SK-N-SH treated with all-trans-retinoic acid at 6 μM for 48 hours (cell line): ENCODE measurements around the gene GJC2.
"Not testable (repeated sequence)": the region's sequence is repeated elsewhere in the genome, so short reads cannot be mapped to it uniquely, and the experiment has no call there.

Source experiments
- ATAC-seq: fragments of 200-7000 bp; cut with Tn5 transposase; 3 replicates; pipeline ENCODE4 v1.9.1; 2020; ENCODE audit warnings: mild to moderate bottlenecking, moderate library complexity
- ARNTL ChIP-seq: fragments of 450-650 bp; formaldehyde crosslinking; IDR thresholded peaks from 2 replicates; pipeline ENCODE4 v1.5.0; 2020; ENCODE audit warnings: low read depth, mild to moderate bottlenecking, moderate library complexity, borderline replicate concordance
- BACH2 ChIP-seq: fragments of 250-450 bp; sonication (Bioruptor Pico); IDR thresholded peaks from 2 replicates; pipeline ENCODE4 v1.9.0; 2021; ENCODE audit warnings: mild to moderate bottlenecking, borderline replicate concordance
- ESRRG ChIP-seq: fragments of 250-450 bp; sonication (Bioruptor Pico); IDR thresholded peaks from 2 replicates; pipeline ENCODE4 v1.6.1; 2021; ENCODE audit warnings: mild to moderate bottlenecking
- GLIS3 ChIP-seq: fragments of 250-450 bp; sonication (Bioruptor Pico); IDR thresholded peaks from 2 replicates; pipeline ENCODE4 v1.5.0; 2020; ENCODE audit warnings: mild to moderate bottlenecking, moderate library complexity
- ISL1 ChIP-seq: fragments of 250-450 bp; sonication (Bioruptor Pico); IDR thresholded peaks from 2 replicates; pipeline ENCODE4 v2.1.2; 2022; ENCODE audit warnings: mild to moderate bottlenecking, moderate library complexity
- OSR1 ChIP-seq: fragments of 250-450 bp; sonication (Bioruptor Pico); IDR thresholded peaks from 2 replicates; pipeline ENCODE4 v1.8.0; 2022; ENCODE audit warnings: moderate library complexity, mild to moderate bottlenecking, inconsistent platforms
- SNAI2 ChIP-seq: fragments of 250-450 bp; sonication (Bioruptor Pico); IDR thresholded peaks from 2 replicates; pipeline ENCODE4 v1.5.0; 2020; ENCODE audit warnings: mild to moderate bottlenecking, moderate library complexity
- TOX ChIP-seq: fragments of 250-450 bp; sonication (Bioruptor Pico); IDR thresholded peaks from 2 replicates; pipeline ENCODE4 v1.8.0; 2021; ENCODE audit warnings: mild to moderate bottlenecking, moderate library complexity, borderline replicate concordance
- ZC3H10 ChIP-seq: fragments of 250-450 bp; sonication (Bioruptor Pico); IDR thresholded peaks from 2 replicates; pipeline ENCODE4 v1.5.1; 2021; ENCODE audit warnings: mild to moderate bottlenecking, moderate library complexity
- ZFP3 ChIP-seq: fragments of 250-450 bp; sonication (Bioruptor Pico); IDR thresholded peaks from 2 replicates; pipeline ENCODE4 v1.5.0; 2020; ENCODE audit warnings: mild to moderate bottlenecking, moderate library complexity
- ZNF565 ChIP-seq: fragments of 450-650 bp; formaldehyde crosslinking; conservative IDR thresholded peaks from 2 replicates; pipeline ENCODE4 v1.5.0; 2020; ENCODE audit warnings: low read depth, mild to moderate bottlenecking, moderate library complexity
- ZNF8 ChIP-seq: fragments of 450-650 bp; formaldehyde crosslinking; IDR thresholded peaks from 2 replicates; pipeline ENCODE4 v1.5.0; 2020; ENCODE audit warnings: mild to moderate bottlenecking, moderate library complexity
- TF ChIP-seq, protein P1 (sequence below): fragments of 250-450 bp; sonication (Bioruptor Pico); IDR thresholded peaks from 2 replicates; pipeline ENCODE4 v1.5.0; 2020; ENCODE audit warnings: mild to moderate bottlenecking, moderate library complexity
- TF ChIP-seq, protein P2 (sequence below): fragments of 250-450 bp; sonication (Bioruptor Pico); IDR thresholded peaks from 2 replicates; pipeline ENCODE4 v1.5.1; 2021; ENCODE audit warnings: mild to moderate bottlenecking, moderate library complexity
- TF ChIP-seq, protein P3 (sequence below): fragments of 250-450 bp; sonication (Bioruptor Pico); IDR thresholded peaks from 2 replicates; pipeline ENCODE4 v1.8.0; 2020; ENCODE audit warnings: mild to moderate bottlenecking, moderate library complexity, borderline replicate concordance
- TF ChIP-seq, protein P4 (sequence below): fragments of 250-450 bp; sonication (Bioruptor Pico); IDR thresholded peaks from 2 replicates; pipeline ENCODE4 v1.5.1; 2020; ENCODE audit warnings: low read depth, mild to moderate bottlenecking, moderate library complexity

Gene GJC2

DNA sequence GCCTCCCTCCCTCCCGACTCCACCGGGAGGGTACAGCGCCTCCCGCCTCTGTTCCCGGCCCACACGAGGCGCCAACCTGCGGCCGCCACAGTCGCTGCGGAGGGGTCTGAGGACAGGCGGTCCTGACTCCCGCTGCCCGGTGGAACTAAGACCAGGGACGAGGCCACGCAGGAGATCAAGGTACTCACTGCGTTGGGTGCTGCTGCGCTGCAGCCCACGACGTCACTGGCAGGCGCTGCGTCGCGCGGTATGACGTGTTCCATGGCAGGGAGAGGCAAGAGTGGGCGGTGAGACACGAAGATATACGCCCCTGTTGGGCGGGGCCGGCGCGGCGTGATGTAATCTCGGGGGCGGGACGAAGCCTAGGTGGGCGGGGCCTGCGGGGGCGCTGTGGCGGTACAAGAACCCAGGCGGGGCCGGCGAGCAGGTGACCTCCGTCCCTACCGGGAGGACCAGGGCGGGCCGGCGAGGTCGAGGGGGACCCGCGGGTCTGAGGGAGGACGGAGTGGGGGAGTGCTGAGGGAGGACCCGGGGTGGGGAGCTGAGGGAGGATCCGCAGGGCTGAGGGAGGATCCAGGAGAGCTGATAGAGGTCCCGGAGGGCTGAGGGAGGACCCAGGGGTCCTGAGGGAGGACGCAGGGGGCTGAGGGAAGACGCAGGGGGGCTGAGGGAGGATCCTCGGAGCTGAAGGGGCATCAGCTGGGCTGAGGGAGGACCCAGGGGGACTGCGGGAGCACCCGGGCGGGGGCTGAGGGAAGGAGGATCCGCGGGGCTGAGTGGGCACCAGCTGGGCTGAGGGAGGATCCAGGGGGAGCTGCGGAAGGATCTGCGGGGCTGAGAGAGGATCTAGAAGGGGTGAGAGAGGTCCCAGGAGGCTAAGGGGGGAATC, 40.4 kb upstream of the GJC2 start, which contains the start of gene MRPL55:
TSS of gene MRPL55 (minus strand) at position 227 of the 889 bp plus-strand sequence. CDS start 1,039 bp downstream, outside the sequence.
- peak; percentile 89 for ATAC-seq
- no peak for TF ChIP-seq ESRRG
- TF ChIP-seq ISL1 (CRISPR knock-in tag), result no peak
- TF ChIP-seq OSR1 (CRISPR knock-in tag), result no peak
- TF ChIP-seq ZNF565 (CRISPR knock-in tag), result no peak
- TF ChIP-seq, protein P1, sequence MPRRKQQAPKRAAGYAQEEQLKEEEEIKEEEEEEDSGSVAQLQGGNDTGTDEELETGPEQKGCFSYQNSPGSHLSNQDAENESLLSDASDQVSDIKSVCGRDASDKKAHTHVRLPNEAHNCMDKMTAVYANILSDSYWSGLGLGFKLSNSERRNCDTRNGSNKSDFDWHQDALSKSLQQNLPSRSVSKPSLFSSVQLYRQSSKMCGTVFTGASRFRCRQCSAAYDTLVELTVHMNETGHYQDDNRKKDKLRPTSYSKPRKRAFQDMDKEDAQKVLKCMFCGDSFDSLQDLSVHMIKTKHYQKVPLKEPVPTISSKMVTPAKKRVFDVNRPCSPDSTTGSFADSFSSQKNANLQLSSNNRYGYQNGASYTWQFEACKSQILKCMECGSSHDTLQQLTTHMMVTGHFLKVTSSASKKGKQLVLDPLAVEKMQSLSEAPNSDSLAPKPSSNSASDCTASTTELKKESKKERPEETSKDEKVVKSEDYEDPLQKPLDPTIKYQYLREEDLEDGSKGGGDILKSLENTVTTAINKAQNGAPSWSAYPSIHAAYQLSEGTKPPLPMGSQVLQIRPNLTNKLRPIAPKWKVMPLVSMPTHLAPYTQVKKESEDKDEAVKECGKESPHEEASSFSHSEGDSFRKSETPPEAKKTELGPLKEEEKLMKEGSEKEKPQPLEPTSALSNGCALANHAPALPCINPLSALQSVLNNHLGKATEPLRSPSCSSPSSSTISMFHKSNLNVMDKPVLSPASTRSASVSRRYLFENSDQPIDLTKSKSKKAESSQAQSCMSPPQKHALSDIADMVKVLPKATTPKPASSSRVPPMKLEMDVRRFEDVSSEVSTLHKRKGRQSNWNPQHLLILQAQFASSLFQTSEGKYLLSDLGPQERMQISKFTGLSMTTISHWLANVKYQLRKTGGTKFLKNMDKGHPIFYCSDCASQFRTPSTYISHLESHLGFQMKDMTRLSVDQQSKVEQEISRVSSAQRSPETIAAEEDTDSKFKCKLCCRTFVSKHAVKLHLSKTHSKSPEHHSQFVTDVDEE (CRISPR knock-in tag), result 0 out of 2 replicates have a peak, but pooled peaks have one; percentile 18
- no peak for TF ChIP-seq TOX (CRISPR knock-in tag)
- TF ChIP-seq, protein P2, sequence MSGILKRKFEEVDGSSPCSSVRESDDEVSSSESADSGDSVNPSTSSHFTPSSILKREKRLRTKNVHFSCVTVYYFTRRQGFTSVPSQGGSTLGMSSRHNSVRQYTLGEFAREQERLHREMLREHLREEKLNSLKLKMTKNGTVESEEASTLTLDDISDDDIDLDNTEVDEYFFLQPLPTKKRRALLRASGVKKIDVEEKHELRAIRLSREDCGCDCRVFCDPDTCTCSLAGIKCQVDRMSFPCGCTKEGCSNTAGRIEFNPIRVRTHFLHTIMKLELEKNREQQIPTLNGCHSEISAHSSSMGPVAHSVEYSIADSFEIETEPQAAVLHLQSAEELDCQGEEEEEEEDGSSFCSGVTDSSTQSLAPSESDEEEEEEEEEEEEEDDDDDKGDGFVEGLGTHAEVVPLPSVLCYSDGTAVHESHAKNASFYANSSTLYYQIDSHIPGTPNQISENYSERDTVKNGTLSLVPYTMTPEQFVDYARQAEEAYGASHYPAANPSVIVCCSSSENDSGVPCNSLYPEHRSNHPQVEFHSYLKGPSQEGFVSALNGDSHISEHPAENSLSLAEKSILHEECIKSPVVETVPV (CRISPR knock-in tag), result no peak
- no peak for TF ChIP-seq ZNF8 (CRISPR knock-in tag)
- TF ChIP-seq, all 23 proteins: peak for 1

DNA sequence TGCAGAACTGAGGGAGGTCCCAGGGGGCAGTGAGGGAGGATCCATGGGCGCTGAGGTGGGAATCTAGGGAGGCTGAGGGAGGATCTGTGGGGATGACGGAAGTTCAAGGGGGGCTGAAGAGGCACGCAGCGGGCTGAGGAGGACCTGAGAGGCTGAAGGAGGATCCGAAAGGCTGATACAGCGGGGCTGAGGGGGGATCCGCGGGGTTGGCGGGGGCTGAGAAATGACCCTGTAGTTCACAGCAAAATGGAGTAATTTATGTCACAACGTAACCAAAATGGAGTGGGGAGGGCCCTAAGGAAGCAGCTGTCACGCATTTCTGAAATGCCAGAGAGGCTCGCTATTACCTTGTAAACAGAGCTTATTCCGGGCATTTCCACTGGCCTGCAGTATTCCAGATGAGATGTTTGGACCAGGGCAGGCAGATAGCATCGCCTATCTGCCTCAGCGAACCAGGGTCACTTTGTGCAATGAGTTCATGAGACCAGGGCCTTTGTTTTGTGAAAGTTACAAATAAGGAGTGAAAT, 39.7 kb upstream of the GJC2 start:
- ATAC-seq, result peak; percentile 60
- TF ChIP-seq, protein P3, sequence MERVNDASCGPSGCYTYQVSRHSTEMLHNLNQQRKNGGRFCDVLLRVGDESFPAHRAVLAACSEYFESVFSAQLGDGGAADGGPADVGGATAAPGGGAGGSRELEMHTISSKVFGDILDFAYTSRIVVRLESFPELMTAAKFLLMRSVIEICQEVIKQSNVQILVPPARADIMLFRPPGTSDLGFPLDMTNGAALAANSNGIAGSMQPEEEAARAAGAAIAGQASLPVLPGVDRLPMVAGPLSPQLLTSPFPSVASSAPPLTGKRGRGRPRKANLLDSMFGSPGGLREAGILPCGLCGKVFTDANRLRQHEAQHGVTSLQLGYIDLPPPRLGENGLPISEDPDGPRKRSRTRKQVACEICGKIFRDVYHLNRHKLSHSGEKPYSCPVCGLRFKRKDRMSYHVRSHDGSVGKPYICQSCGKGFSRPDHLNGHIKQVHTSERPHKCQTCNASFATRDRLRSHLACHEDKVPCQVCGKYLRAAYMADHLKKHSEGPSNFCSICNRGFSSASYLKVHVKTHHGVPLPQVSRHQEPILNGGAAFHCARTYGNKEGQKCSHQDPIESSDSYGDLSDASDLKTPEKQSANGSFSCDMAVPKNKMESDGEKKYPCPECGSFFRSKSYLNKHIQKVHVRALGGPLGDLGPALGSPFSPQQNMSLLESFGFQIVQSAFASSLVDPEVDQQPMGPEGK, result no peak
- no peak for TF ChIP-seq BACH2
- TF ChIP-seq ZC3H10 (CRISPR knock-in tag), result no peak
- TF ChIP-seq, protein P1 (CRISPR knock-in tag), result no peak
- no peak for TF ChIP-seq ISL1 (CRISPR knock-in tag)
- no peak for TF ChIP-seq ZFP3 (CRISPR knock-in tag)
- TF ChIP-seq ARNTL (CRISPR knock-in tag), result no peak
- no peak for TF ChIP-seq GLIS3 (CRISPR knock-in tag)
- no peak for TF ChIP-seq ZNF565 (CRISPR knock-in tag)
- TF ChIP-seq, all 23 proteins: peak for 0

DNA sequence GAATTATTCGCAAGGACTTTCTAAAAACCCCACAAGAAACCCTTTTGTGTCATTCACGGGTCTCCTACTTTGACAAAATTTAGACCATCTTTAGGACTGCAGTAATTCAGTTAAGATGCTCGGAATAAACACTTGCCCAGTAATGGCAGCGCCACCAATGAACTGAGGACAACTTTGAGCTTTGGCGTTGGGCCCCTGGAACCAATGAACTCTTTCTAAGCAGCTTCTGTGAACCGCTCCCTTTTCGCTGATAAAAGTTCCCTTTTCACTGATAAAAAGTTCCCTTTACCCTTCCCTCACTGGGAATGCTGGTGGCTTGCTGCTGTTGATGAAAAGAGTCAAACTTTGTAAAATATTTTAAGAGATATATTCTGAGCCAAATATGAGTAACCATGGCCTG, 39.2 kb upstream of the GJC2 start:
- TF ChIP-seq SNAI2 (CRISPR knock-in tag) (no peak), OSR1 (CRISPR knock-in tag) (no peak)
- no peak for ATAC-seq

DNA sequence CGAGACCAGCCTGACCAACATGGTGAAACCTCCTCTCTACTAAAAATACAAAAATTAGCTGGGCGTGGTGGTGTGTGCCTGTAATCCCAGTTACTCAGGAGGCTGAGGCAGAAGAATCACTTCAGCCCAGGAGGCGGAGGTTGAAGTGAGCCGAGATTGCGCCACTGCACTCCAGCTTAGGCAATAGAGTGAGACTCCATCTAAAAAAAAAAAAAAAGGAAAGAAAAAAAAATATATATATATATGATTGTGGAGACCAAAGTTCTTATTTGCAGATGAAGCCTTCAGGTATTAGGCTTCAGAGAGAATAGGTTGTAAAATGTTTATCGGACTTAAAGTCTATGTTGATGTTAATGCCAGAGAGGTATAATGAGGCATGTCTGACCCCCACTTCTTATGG, 38.4 kb upstream of the GJC2 start:
- not testable (repeated sequence) for ATAC-seq

DNA sequence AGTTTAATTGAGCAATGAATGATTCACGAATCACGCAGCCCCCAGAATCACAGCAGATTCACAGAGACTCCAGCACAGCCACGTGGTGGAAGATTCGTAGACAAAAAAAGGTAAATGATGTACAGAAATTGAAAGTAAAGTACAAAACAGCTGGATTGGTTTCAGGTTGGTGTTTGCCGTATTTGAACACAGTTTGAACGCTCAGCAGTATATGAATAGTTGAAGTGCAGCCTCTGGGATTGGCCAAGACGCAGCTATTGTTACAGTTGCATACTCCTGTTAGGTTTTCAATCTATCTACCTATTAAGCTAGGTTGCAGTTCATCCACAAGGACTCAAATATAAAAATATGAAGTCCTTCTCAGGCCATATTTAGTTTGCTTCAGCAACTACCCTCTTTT, 37.6 kb upstream of the GJC2 start:
- ATAC-seq, result no peak
- TF ChIP-seq, protein P4, sequence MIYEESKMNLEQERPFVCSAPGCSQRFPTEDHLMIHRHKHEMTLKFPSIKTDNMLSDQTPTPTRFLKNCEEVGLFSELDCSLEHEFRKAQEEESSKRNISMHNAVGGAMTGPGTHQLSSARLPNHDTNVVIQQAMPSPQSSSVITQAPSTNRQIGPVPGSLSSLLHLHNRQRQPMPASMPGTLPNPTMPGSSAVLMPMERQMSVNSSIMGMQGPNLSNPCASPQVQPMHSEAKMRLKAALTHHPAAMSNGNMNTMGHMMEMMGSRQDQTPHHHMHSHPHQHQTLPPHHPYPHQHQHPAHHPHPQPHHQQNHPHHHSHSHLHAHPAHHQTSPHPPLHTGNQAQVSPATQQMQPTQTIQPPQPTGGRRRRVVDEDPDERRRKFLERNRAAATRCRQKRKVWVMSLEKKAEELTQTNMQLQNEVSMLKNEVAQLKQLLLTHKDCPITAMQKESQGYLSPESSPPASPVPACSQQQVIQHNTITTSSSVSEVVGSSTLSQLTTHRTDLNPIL, result no peak
- TF ChIP-seq GLIS3 (CRISPR knock-in tag) (no peak), OSR1 (CRISPR knock-in tag) (no peak)
